GM18951 (cell line): Measurements from ENCODE around the gene ACE.

Experiments
- POLR2A ChIP-seq: IDR thresholded peaks from 4 replicates; pipeline ENCODE4 v1.6.1; 2011; ENCODE audit warnings: mild to moderate bottlenecking; ENCODE audit not compliant: insufficient read length, insufficient read depth; ENCODE audit errors: extremely low read depth
- in situ Hi-C: fragments of 300-500 bp; cut with MboI; formaldehyde crosslinking; loops from one replicate; pipeline ENCODE4 v1.12.0; 2022; ENCODE audit warnings: low sequenced_read_pairs, mixed read lengths, inconsistent platforms; ENCODE audit not compliant: unreplicated experiment

The ACE gene

GRCh38 chr17:63482509-63482908, 5.6 kb downstream of the ACE start:
- TF ChIP-seq POLR2A, result no peak
- in situ Hi-C loops, result no loop called here

GRCh38 chr17:63483038-63483437, 6.2 kb downstream of the ACE start:
- no peak for TF ChIP-seq POLR2A
- in situ Hi-C loops, result no loop called here

GRCh38 chr17:63483655-63484575, 7.1 kb downstream of the ACE start:
- in situ Hi-C loops, result no loop called here
- TF ChIP-seq POLR2A, result no peak

- in situ Hi-C loops, result no loop called here
- no peak for TF ChIP-seq POLR2A
Observed at GRCh38 chr17:63486317-63487013, 9.6 kb downstream of the ACE start.

- no peak for TF ChIP-seq POLR2A
- in situ Hi-C loops, result no loop called here
Observed at GRCh38 chr17:63487014-63487339, 10.1 kb downstream of the ACE start.

- TF ChIP-seq POLR2A, result no peak
- in situ Hi-C loops, result no loop called here
Observed at GRCh38 chr17:63488851-63489250, 12.0 kb downstream of the ACE start.

- in situ Hi-C loops, result no loop called here
- TF ChIP-seq POLR2A, result no peak
Observed at GRCh38 chr17:63489291-63489690, 12.4 kb downstream of the ACE start.

GRCh38 chr17:63490329-63490728, 13.5 kb downstream of the ACE start:
- in situ Hi-C loops, result no loop called here

GRCh38 chr17:63490858-63491400, 14.1 kb downstream of the ACE start:
- TF ChIP-seq POLR2A, result no peak
- in situ Hi-C loops, result no loop called here

More at GRCh38 chr17:63490329-63490728, 13.5 kb downstream of the ACE start:
- TF ChIP-seq POLR2A, result no peak

GRCh38 chr17:63491413-63491812, 14.6 kb downstream of the ACE start:
- TF ChIP-seq POLR2A, result no peak
- in situ Hi-C loops, result no loop called here

GRCh38 chr17:63491977-63492618, 15.2 kb downstream of the ACE start:
- TF ChIP-seq POLR2A, result no peak
- in situ Hi-C loops, result no loop called here

GRCh38 chr17:63492940-63493339, 16.1 kb downstream of the ACE start:
- no peak for TF ChIP-seq POLR2A
- in situ Hi-C loops, result no loop called here

GRCh38 chr17:63493411-63493810, 16.6 kb downstream of the ACE start:
- no peak for TF ChIP-seq POLR2A
- in situ Hi-C loops, result no loop called here

- TF ChIP-seq POLR2A, result no peak
- in situ Hi-C loops, result no loop called here
Observed at GRCh38 chr17:63494300-63494928, 17.6 kb downstream of the ACE start.
